ENCODE measurements around the gene UAP1L1.
"Not testable (repeated sequence)": the region's sequence is repeated elsewhere in the genome, so short reads cannot be mapped to it uniquely, and the experiment has no call there.

The UAP1L1 gene

DNA sequence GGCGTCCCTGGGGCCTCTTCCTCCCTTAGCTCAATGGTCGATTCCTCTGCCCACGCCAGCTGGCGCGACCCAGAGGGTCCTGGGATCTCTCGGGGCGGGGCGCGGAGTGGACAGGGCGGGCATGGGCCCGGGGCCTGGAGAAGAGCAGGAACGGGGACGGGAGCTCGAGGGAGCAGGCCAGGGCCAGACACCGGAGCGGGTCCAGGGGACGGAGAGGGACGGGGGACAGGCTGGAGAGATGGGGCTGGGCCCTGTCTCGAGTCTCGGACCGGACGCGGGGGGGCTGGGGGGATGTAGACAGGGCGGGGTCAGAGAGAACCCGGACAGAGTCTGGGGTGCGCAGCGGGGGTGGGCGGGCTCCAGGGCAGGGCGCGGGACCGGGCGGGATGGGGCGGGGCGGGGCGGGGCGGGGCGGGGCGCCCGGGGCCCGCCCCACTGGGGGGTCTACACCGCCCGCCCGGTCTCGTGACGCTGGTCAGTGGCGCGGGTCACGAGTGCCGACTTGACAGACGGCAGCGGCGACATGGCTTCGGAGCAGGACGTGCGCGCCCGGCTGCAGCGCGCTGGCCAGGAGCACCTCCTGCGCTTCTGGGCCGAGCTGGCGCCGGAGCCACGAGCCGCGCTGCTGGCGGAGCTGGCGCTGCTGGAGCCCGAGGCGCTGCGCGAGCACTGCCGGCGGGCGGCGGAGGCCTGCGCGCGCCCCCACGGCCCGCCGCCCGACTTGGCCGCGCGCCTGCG, at the start of gene UAP1L1:
Gene UAP1L1 (plus strand): TSS at position 508 of the 738 bp plus-strand sequence. CDS start 16 bp downstream, at position 524.
- peak; percentile 80 for DNase-seq

DNA sequence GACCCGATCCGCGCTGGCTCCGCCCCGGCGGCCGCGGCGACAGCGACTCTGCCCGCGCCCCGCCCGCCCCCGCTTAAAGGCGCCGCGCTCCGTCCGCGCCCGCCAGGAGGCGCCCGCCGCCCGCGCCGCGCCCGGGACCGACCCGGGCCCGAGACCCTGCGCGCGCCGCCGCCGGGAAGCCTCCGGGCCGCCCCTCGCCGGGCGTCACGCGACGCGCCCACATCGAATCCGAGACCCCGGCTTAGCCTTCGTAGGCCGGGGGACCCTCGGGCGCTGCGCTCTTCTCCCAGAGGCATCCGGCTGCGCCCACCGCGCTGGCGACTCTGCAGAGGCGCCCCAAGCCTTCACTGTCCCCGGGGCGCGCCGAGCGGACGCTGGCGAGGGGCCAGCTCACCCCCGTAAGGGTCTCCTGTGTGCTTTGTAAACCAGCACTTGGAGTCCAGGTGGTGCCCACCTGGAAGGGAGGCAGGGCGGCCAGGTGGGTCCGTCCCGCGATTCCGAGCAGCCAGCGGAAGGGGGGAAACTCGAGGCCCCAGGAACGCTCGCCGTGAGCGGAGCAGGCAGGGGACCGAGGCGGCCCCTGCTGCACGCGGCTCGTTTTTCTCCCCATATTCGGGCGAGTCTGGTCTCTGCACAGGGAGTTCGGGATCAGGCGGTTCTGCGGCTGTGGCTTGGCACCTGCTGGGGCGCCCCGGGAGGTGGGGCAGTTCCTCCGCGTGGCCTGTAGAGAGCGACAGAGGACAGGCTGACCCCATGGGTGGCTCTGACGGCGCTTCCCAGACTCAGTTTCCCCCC, 48.9 kb upstream of the UAP1L1 start:
- peak; percentile 63 for DNase-seq

DNA sequence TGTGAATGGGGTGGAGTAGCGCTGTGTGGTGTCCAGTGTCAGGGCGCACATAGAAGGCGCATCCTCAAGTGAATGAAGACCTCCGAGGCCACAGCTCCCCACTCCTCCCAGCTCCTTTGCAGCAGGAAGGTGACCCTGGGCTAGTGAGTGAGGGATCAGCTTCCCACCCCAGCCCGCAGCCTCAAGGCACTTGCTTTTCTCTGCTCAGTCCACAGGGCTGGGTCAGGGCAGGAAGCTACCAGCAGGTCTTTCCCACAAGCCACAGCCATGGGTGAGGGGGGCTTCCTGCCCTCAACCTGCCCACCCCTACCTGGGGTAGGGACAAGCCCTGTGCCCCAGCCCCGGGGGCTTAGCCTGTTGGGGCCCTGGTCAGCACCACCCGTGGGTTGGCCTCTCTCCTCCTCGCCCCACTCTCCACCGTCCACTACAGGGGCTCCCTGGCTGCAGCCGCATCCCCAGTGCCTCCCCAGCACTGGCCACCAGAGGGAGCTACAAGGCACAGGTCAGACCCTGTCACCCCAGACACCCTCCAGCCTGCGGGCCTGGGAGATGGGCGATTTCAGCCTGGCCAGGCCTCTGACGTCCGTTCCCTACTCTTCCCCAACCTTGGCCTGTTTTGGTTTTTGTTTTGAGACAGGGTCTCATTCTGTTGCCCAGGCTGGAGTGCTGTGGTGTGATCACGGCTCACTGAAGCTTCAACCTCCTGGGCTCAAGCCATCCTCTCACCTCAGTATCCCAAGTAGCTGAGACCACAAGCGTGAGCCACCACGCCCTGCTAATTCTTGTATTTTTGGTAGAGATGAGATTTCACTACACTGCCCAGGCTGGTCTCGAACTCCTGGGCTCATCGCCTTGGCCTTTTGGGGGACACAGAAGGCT, 48.0 kb upstream of the UAP1L1 start:
- DNase-seq = peak; percentile 71

DNA sequence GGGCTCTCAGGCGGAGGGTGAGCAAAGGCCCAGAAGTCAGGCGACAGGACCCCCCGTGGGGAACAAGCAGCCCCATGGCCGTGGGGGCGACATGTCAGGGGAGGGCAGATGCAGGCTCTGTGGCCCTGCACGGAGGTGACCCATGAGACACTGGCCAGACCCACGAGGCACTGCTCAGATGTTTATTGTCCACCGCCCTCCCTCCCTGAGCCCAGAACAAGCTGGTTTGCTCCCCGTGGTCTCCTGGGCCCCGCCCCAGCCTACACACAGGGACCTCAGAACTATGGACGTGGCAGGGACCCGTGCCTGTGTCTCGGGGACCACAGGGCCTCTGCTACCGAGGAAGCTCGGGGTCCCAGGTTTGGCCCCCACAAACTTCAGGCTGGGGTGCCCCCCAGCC, 47.3 kb upstream of the UAP1L1 start:
- no peak for DNase-seq

DNA sequence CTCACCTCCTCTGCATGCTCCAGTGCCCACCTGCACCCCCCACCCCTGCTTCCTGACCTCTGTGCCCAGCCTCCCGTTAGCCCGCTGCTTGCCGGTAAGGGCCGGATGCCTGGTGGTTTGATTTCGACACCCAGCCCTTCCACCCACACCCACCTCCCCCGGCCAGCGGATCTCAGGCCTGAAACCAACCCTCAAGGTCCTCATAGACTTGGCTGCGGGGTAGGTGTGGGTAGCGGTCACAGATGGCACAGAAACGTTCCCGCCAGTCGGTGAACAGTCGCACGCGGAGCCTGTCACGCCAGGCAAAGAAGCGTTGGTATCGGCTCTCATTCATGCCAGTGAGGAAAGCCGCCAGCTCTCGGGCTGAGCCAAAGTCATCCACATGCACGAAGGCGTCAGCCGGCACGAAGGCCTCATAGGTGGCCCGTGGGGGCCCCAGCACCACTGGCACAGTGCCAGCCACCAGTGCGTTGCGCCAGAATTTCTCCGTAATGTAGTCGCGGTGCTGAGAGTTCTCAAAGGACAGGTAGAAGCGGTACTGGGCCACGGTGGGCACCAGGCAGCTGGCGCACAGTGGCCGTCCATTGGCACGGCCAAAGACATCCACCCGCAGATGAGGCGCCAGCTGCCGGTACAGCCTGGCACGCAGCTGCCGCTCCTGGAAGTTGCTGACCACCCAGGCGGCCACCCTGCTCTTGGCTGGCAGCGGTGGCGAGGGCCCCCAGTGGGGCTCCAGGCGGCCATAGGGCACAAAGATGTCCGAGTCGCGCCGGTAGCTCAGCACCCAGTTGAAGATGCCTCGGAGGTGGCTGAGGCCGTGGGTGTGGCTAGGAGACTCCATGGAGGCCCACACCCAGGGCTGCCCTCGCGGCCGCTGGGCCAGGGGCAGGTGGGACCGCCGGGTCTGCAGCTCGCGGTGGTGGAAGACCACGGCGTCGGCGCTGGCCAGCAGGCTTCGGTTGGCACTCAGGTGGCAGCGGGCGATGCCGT, 46.5 kb upstream of the UAP1L1 start:
- peak; percentile 47 for DNase-seq

DNA sequence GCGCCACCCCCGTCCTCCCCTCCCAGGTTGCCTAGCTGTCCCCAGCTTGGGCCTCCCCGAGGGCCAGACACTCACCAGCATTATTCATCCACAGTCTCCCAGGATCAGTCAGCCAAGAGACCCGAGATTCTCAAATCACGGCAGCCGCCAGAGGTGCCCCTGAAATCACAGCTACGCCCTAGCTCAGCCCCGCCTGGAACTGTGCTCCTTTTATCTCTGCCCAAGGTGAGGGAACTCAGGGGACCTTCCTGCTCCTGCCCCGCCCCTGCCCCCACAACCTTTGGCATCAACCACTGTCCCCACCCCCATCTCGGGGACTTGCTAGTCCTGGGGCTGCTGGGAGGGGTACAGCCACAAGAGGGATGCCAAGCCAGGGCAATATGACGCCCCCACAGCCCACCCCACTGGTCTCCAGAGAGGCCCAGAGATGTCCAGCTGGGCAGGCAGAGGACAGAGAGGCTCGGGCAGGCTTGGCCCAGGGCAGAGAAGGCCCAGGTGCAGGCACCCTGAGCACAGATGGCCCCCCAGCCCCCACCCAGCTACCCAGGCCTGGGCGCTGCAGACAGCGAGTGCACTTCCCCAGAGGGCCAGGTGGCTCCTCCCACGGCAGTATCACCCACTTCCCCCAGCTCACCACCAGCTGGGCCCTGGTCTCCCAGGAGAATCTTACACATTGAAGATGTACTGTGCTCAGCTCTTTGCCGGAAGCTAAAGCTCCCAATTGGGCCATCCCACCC, 45.2 kb upstream of the UAP1L1 start, which contains the start of gene FUT7:
Gene FUT7 (minus strand): TSS at position 185 of the 737 bp plus-strand sequence. CDS start 97 bp downstream, at position 88.
- peak; percentile 26 for DNase-seq

GRCh38 chr9:137032858-137033257, 44.5 kb upstream of the UAP1L1 start:
- DNase-seq = peak; percentile 79

- DNase-seq = not testable (repeated sequence)
Measured at GRCh38 chr9:137033481-137033880, 43.8 kb upstream of the UAP1L1 start.

DNA sequence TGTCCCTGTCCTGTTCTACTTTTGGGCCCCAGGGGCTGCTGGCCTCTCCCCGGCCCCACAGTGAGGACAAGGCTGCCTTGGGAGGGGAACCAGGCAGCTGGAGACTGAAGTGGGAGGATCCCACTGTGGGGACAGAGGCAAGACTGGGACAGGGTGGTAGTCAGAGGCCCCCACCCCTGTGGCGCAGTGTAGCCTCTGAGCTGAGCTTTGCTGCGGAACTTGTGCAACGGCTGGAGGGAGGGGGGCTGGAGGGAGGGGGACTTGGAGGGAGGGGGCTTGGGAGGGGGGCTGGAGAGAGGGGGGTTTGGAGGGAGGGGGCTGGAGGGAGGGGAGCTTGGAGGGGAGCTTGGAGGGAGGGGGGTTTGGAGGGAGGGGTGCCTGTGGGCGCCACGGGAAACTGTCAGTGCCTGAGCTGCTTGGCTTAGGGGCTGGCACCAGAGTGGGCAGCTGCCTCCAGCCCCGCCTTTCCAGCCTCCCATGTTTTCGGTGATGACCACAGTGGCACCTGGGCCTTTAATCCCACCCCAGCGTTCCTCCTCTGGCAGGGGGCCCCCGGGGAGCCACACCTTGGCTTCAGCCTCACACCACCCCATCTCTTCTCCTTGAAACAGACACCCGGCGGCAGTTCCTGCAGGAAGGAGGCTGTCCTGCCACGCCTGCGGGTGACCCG, 43.1 kb upstream of the UAP1L1 start:
- DNase-seq = peak; percentile 29

DNA sequence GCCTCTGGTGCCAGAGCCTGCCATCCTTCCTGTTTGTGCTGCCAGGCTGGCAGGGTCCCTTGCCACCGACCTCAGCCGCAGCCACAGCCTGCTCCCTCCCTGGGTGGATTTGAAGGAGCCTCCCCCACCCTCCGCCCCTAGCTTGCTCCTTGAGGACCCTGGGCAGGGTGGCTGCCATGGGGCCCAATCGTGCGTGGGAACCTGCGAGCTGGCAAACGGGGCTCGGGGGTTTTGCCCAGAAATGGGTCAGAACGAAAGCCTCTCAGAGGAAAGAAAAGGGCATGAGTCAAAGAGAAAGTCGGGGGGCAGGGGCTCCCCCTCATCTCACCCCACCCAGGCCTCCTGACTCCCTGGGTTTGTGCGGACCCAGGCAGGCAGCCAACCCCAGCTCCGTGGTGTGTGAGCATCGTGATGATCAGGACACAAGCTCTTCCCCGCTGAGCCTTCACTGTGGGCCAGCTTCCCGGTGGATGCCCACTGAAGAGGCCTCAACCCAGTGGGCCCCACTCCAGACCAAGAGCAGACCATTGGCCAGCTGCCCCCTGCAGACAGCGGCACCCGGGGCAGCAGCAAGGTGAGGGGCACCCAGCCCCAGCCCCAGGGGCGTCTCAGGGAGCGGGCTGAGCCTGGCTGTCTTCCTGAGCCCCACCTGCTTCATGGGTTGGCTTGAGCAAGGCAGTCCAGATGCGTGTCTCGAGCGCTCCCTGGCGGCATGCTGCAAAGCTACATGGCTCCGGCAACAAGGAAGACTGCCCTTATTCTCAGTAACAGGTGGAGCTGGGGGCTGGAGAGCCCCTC, 42.4 kb upstream of the UAP1L1 start:
- DNase-seq = peak; percentile 81

- no peak for DNase-seq
Measured at GRCh38 chr9:137035507-137035834, 41.8 kb upstream of the UAP1L1 start.

GRCh38 chr9:137035937-137036336, 41.4 kb upstream of the UAP1L1 start:
- no peak for DNase-seq

DNA sequence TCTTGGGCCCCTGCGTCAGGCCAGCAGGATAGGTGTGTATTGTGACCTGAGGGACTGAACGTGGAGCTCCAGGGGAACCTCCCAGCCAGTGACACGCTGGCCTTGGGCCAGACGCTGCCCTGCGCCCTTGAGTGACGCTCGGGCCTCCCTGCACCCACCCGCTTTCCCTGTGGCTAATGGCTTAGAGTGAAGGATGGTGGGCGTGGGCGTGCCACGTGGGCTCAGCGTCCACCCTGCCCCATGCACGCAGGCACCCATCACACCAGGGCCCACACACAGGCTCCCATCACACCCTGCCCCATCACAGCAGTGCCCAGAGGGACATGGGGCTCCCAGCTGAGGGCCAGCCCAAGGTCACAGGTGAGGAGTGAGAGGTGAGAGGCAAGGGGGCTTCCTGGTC, 40.3 kb upstream of the UAP1L1 start:
- DNase-seq = no peak

- no peak for DNase-seq
Measured at GRCh38 chr9:137037483-137037882, 39.8 kb upstream of the UAP1L1 start.

- no peak for DNase-seq
Measured at GRCh38 chr9:137038916-137039315, 38.4 kb upstream of the UAP1L1 start.

GRCh38 chr9:137039611-137040366, 37.5 kb upstream of the UAP1L1 start:
- no peak for DNase-seq

GRCh38 chr9:137040568-137040967, 36.7 kb upstream of the UAP1L1 start:
- no peak for DNase-seq

GRCh38 chr9:137041124-137041523, 36.2 kb upstream of the UAP1L1 start:
- no peak for DNase-seq

Measured in inflammatory macrophage treated with lipopolysaccharide for 4 hours (primary cell).